Fibroblast of mammary gland (primary cell): ENCODE data around the gene GOLGA6L10.
"Not testable (repeated sequence)": the region's sequence is repeated elsewhere in the genome, so short reads cannot be mapped to it uniquely, and the experiment has no call there.

Source experiments
- DNase-seq: peaks from one replicate; pipeline ENCODE4 v3.0.0-alpha.2; 2010; ENCODE audit warnings: low read depth
- H3K4me3 ChIP-seq: 2 replicates; pipeline ENCODE4 v1.5.1; 2011; ENCODE audit warnings: low read depth, mild to moderate bottlenecking, low read length, moderate library complexity; ENCODE audit not compliant: control insufficient read depth
- CTCF ChIP-seq: conservative IDR thresholded peaks from 2 replicates; pipeline ENCODE4 v1.5.1; 2011; ENCODE audit warnings: low read depth, low read length, inconsistent platforms; ENCODE audit not compliant: control insufficient read depth, insufficient read depth

The GOLGA6L10 gene

DNA sequence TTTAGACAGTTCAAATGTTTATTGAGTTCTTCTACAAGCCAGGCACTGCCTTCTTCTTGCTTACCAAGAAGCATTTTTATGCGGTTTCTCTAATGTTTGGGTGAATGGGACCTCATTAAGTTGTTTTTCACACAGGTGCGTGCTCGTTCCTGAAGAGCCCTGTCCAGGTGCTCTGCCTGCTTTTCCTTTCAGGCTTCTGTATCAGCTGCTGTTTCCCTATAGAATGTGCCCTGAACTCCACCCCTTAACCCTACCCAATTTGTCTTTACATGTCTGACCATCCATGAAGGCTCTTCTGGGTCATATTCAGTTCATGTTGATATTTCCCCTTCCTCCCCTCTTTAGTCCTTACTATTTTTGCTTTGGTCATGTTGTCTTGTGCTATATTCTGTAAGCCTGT, 22.4 kb upstream of the GOLGA6L10 start:
- no peak overlapping the region for H3K4me3 ChIP-seq
- no peak for TF ChIP-seq CTCF
- no peak for DNase-seq

DNA sequence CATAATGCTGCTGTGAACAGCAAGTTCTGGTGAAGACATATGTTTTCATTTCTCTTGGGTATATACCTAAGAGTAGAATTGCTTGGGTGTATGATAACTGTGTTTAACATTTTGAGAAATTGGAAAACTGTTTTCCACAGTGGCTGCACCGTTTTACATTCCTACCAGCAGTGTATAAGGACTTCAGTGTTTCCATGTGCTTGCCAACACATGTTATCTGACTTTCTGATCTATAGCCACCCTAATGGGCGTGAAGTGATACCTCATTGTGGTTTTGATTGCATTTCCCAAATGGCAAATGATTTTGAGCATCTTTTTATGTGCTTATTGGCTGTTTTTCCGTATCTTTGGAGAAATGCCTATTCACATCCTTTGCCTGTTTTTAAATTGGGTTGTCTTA, 18.5 kb upstream of the GOLGA6L10 start:
- not testable (repeated sequence) for H3K4me3 ChIP-seq, DNase-seq

- TF ChIP-seq CTCF = peak; percentile 25
- not testable (repeated sequence) for DNase-seq, H3K4me3 ChIP-seq
Measured at GRCh38 chr15:82365692-82366323, 16.5 kb upstream of the GOLGA6L10 start.

DNA sequence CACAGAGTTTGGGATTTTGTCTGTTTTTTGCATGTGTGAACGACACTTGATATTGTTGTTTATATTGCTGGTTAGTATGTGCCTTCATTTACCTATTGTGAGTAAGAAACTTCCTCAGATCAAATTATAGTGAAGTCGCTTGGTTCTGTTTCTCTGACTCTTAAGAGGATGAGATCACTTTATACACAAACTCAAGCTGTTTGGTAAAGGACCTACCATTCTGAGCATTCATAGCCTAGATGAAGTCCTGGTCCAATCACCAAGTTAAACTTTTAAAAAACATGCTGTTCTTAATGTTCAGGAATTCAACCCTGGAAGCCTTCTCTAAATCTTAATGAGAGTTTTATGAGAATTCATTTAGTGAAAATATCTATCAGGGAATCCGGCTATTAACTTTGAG, 15.3 kb upstream of the GOLGA6L10 start:
- not testable (repeated sequence) for DNase-seq, H3K4me3 ChIP-seq

GRCh38 chr15:82362790-82363189, 13.5 kb upstream of the GOLGA6L10 start:
- H3K4me3 ChIP-seq = not testable (repeated sequence)

DNA sequence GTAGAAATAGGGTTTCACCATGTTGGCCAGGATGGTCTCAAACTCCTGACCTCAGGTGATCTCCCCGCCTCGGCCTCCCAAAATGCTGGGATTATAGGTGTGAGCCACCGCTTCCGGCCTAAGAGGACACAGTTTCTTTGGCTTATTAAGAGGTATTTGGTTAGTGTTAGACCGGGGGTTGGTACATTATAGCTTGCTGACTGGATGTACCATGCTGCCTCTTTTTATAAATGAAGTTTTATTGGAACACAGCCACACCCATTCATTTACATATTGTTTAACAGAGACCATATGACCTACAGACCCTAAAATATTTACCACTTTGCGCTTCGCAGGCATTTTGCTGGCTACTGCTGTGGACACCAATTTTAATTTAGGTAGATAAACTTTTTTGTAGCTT, 11.3 kb upstream of the GOLGA6L10 start:
- DNase-seq, H3K4me3 ChIP-seq: not testable (repeated sequence)

More at GRCh38 chr15:82362790-82363189, 13.5 kb upstream of the GOLGA6L10 start:
- DNase-seq = not testable (repeated sequence)

DNA sequence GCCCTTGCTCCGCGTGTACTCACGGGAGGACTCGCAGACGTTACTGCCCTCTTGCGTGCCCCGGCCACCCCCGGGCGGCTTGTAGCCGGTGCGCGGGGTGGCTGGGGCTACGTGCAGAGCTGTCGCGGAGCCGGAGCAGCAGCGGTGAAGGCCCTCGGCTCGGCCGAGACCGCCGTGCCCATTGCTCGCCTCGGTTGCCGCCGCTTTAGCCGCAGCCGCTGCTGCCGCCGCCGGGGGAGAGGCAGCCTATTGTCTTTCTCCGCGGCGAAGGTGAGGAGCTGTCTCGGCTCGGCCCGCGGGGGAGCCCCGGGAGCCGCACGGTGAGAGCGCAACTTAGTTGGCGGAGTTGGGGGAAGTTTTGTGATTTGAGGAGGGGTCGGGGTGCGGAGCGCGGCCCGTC, 5.8 kb upstream of the GOLGA6L10 start:
- H3K4me3 ChIP-seq = not testable (repeated sequence)

DNA sequence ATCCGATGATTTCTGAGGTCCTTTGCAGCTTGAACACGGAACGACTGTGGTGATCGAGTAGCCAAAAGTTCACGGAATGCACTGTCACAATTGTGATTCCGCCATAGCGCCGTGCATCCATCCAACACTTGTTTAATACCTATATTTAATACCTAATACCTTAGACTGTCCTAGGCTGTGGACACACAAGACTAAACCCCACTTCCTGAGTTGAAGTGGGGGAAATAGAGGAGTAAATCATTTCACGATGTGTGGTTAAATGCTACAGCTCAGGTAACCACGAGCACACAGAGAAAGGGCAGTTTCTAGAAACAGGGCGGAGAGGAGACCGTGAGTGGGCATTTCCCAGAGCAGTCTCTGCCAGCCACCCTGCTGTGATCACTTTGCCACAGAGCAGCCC, 5.3 kb upstream of the GOLGA6L10 start:
- not testable (repeated sequence) for DNase-seq
- peak overlapping the region; percentile 28 for H3K4me3 ChIP-seq

More for the DNA sequence above, 5.8 kb upstream of the GOLGA6L10 start:
- not testable (repeated sequence) for DNase-seq

DNA sequence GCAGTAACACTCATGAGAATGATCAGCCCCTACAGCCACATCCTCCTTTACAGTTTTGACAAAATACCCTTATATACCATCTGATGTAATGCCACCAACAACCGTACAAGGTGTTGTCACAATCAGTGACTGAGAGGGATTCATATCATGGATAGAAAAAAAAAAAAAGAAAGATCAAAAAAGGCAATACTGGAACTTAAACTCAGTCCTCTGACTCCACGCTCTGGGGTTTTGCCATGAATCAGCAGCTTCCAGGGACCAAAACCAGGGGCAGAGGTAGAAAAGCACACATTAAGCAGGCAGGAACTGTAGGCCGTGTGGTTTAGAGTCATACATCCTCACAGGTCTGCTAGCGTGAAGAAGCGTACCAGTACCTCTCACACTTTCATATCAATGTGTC, 1.6 kb downstream of the GOLGA6L10 start:
- H3K4me3 ChIP-seq, DNase-seq: not testable (repeated sequence)

GRCh38 chr15:82345176-82345575, 4.1 kb downstream of the GOLGA6L10 start:
- DNase-seq, H3K4me3 ChIP-seq: not testable (repeated sequence)

- DNase-seq, H3K4me3 ChIP-seq: not testable (repeated sequence)
Measured at GRCh38 chr15:82344421-82344820, 4.9 kb downstream of the GOLGA6L10 start.

DNA sequence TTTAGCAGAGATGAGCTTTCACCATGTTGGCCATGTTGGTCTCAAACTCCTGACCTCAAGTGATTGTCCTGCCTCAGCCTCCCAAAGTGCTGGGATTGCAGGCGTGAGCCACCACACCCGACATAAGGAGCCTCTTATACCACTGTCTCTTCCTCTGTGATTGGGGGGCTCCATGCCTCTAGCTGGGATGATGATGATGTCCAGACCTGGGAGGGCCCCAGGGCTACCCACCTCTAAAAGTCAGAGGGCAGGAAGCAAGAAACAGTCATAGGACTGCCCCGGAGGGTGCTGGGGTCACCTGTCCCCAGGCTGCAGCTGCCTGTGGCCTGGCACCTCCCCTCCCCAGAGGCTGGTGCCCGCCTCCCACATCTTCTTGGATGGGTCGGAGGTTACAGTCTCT, 5.4 kb downstream of the GOLGA6L10 start:
- H3K4me3 ChIP-seq, DNase-seq: not testable (repeated sequence)

GRCh38 chr15:82342632-82343374, 6.5 kb downstream of the GOLGA6L10 start:
- DNase-seq, H3K4me3 ChIP-seq: not testable (repeated sequence)

DNA sequence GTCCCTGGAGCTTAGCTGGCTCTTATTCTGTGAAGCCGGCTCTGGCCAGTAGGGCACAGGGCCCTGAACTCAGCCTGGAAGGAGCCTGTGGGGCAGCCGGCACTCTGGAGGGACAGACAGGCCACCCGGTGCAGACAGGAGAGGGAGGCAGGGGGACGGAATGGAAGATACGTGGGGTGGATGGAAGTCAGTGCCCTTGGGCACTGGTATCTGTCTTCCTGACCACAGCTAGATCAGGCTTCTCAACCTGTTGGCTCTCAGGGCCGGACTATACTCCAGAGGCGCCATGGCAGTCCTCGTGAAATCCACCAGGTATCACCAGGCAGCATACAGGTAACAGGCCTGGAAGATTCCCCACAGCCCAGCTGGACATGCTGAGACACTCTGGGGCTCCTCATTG, 10.7 kb downstream of the GOLGA6L10 start:
- DNase-seq, H3K4me3 ChIP-seq: not testable (repeated sequence)

GRCh38 chr15:82338053-82338452, 11.2 kb downstream of the GOLGA6L10 start:
- not testable (repeated sequence) for H3K4me3 ChIP-seq, DNase-seq

DNA sequence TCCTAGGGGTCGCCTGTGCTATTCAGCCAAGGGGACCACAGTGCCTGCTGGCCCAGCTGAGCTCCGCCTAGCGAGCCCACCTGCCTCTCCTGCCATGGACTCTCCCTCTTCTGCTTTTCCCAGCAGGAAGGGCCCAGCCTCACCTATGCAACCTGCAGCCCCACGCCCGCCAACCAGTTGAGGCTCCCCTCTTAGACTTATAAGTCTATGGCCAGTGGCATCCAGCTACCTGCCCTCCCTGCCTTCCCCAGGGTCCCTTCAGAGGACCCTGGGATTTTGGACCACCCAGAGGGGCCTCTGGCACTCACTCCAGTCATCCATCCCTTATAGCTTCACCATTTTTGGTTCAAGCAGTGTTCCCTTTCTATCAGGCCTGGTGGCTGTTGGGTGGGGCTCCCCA, 12.2 kb downstream of the GOLGA6L10 start:
- not testable (repeated sequence) for H3K4me3 ChIP-seq, DNase-seq

GRCh38 chr15:82336180-82336647, 13.1 kb downstream of the GOLGA6L10 start:
- not testable (repeated sequence) for H3K4me3 ChIP-seq, DNase-seq
